Middle frontal gyrus (tissue), 1 donor: Measurements from ENCODE around the gene TBC1D19.
"Not testable (repeated sequence)": the region's sequence is repeated elsewhere in the genome, so short reads cannot be mapped to it uniquely, and the experiment has no call there.

Experiments
- DNase-seq: peaks from one replicate; pipeline ENCODE4 v3.0.0-alpha.2; 2015; ENCODE audit warnings: low spot score; ENCODE audit errors: extremely low spot score

TBC1D19 gene

GRCh38 chr4:26583865-26584652 is at the start of gene TBC1D19:
Gene TBC1D19, plus strand, starts transcription at chr4:26584084. Its CDS starts 110 bp downstream, at chr4:26584194.
- DNase-seq = peak; percentile 78

GRCh38 chr4:26542991-26543390 is 40.9 kb upstream of the TBC1D19 start:
- DNase-seq = no peak

GRCh38 chr4:26544421-26544820 is 39.5 kb upstream of the TBC1D19 start:
- DNase-seq = no peak

DNA sequence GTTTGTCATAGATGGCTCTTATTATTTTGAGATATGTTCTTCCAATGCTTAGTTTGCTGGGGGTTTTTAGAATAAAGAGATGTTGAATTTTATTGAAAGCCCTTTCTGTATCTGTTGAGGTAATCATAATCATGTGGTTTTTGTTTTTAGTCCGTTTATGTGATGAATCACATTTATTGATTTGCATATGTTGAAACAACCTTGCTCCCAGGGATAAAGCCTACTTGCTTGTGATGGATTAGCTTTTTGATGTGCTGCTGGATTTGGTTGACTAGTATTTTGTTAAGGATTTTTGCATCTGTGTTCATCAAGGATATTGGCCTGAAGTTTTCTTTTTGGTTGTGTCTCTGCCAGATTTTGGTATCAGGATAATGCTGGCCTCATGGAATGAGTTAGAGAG is 35.5 kb upstream of the TBC1D19 start:
- DNase-seq = not testable (repeated sequence)

DNA sequence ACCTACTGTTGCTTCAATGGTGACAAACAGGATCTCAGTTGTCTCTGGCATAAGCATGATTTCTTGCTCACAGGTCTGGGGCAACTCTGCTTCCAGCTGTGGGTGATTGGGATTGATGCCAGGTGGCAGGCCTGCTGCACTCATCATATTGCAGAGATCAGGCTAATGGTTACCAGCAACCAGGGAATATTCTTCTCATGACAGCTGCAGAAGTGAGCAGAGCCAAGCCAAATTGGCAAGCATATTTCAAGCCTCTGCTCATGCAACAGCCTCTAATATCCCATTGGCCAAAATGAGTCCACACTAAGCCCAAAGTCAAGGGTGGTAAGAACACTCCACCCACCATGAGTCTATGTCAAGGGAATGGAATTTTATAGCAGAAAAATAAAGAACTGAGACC is 26.7 kb upstream of the TBC1D19 start:
- no peak for DNase-seq

DNA sequence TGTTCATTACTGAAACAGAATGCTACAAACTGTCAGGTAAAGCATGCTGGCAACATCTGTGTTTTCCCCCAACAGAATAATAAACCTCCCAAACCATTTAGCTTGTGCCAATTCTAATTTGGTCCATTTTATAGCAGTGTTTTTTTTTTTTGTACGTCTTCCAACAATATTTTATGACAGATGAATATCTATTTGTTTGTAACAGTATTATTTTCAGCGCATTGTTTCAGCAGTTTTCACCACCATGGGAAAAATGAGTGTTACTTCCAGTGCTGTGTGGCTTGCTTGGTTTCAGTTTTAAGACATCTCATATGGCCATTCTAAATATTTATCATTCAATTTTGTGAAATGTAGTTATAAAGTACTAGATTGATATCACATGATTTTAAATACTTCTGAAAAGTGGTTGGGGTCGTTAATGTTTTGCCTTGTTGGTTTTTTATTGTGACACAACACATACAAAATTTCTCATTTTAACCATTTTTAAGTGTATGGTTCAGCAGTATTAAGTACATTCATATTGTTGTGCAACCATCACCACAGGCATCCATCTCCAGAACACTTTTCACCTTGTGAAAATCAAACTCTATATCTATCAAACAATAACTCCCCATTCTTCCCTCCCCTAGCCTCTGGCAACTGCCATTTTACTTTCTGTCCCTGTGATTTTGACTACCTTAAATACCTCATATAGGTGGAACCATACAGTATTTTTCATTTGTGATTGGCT is 25.6 kb upstream of the TBC1D19 start:
- no peak for DNase-seq

- DNase-seq = no peak
Measured at GRCh38 chr4:26566133-26566532, 17.8 kb upstream of the TBC1D19 start.

DNA sequence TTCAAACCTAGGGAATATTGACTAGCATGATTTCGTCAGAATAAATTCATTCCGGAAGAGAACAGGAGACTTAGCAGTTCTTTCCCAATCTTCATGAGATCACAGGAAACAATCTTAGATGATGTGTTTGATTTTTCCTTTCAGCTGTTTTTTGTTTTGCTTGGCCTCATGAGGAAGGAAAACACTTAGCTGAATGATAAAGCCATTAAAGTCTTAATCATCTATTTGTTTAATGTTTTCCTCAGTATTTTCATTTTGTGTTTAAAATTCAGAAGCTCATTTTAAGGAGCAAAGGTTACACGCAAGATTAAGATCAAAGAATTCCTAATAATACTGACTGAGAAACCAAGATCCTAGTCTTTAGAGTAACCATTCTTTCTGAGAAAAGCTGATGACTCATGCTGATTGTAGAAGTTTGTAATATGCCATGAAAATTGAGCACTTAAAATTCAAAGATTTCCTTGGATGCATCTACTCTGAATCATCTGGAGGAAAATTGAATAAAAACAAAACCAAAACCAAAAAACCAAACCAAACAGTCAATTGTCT is 15.4 kb upstream of the TBC1D19 start:
- DNase-seq = no peak

- no peak for DNase-seq
Measured at GRCh38 chr4:26570596-26570995, 13.3 kb upstream of the TBC1D19 start.

GRCh38 chr4:26573389-26573794 is 10.5 kb upstream of the TBC1D19 start:
- DNase-seq = no peak

DNA sequence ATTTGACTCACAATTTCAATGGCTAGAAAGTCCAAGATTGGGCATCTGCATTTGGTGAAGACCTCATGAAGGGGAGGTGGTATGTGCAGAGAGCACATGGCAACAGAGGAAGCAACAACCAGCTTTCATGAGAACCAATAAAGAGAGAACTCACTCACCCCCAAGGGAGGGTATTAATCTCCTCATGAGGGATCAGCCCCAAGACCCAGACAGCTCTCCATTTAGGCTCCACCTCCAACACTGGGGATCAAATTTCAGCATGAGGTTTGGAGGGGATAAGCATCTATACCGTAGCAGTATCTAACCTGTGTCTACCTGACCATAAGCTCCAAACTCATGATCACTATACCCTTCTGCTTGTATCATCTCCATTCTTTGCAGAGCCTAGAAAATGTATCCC is 9.3 kb upstream of the TBC1D19 start:
- DNase-seq = no peak

DNA sequence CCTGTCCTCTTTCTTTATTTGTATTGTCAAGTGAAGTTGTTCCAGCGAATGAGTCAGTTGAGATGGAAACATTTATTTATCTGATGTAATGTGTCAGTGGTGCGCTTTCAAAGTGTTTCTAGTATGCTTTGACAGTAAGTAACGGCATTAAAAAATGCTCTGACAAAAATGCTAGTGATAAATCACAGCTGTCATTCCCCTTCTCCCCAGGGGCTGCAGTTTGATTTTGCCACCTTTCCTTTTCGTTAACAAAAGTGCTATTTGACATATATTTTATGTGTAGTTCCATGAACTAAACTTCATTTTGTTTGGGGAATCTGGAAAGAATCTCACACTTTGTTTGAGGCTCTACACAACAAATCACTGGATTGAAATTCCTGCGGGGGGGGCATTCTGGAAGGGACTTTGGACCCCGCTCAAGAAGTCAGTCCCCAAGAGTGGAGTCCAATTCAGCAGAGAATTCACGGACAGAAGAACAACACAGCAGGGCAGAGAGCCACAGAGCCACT is 7.6 kb upstream of the TBC1D19 start:
- no peak for DNase-seq

GRCh38 chr4:26577066-26577465 is 6.8 kb upstream of the TBC1D19 start:
- DNase-seq = no peak

- no peak for DNase-seq
Measured at GRCh38 chr4:26579169-26579568, 4.7 kb upstream of the TBC1D19 start.

GRCh38 chr4:26581341-26581740 is 2.5 kb upstream of the TBC1D19 start:
- not testable (repeated sequence) for DNase-seq

GRCh38 chr4:26583538-26583864 is 383 bp upstream of the TBC1D19 start:
- peak; percentile 6 for DNase-seq

GRCh38 chr4:26584725-26585124 is 841 bp downstream of the TBC1D19 start:
- DNase-seq = no peak

DNA sequence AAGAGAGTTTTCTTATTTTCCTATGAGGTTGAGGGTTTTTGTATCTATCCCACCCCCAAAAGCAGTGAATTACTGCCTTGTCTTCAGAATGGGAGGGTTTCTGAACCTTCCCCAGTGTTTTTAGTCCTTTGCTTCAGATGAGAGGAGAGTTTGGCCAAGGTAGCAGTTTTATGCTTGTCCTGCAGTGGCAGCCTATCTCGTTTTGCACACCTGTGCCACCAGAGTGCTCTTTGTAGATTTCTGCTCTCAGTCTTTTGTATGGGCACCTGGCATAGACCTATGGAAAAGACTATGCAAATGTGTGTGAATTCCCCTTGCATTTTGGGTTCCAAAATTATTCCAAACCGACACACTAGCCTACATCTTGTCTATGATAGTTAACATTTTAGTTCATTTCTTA is 5.8 kb downstream of the TBC1D19 start:
- no peak for DNase-seq

- DNase-seq = no peak
Measured at GRCh38 chr4:26590639-26591038, 6.8 kb downstream of the TBC1D19 start.

GRCh38 chr4:26593557-26593956 is 9.7 kb downstream of the TBC1D19 start:
- DNase-seq = not testable (repeated sequence)

DNA sequence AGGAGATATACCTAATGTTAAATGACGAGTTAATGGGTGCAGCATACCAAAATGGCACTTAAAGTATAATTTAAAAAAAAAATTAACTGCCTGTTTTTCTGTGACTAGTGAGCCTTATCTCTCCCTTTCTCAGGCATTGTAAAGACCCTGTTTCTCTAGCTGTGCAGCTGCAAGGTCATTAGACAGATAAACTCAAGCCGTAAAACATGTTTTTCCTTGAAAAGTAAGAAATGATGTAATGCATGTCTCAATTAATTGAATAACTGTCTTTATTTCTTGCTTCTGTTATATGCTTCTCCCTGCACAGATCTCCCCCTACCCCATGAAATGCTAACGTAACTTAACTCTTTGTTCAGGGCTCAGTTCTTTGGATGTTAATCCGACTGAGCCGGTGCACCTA is 10.5 kb downstream of the TBC1D19 start:
- DNase-seq = no peak

- DNase-seq = no peak
Measured at GRCh38 chr4:26594778-26595177, 10.9 kb downstream of the TBC1D19 start.
